HG03571 (cell line): Measurements from ENCODE around the gene CCHCR1.

Source experiments
- ATAC-seq: cut with Tn5 transposase; IDR thresholded peaks from one replicate; pipeline ENCODE4 v1.9.1; 2021; ENCODE audit not compliant: unreplicated experiment

Gene CCHCR1

GRCh38 chr6:31112478-31112877 is 45.1 kb downstream of the CCHCR1 start, which contains the start of gene C6orf15:
Gene C6orf15 (minus strand): TSS chr6:31112575. CDS start chr6:31112555, 20 bp downstream.
- no peak for ATAC-seq

- no peak for ATAC-seq
Measured at GRCh38 chr6:31111712-31112111, 45.9 kb downstream of the CCHCR1 start.

- no peak for ATAC-seq
Measured at GRCh38 chr6:31110825-31111582, 46.6 kb downstream of the CCHCR1 start.

- no peak for ATAC-seq
Measured at GRCh38 chr6:31107052-31107451, 50.5 kb downstream of the CCHCR1 start.

- ATAC-seq, result no peak
Measured at GRCh38 chr6:31103136-31103535, 54.5 kb downstream of the CCHCR1 start.

- ATAC-seq, result no peak
Measured at GRCh38 chr6:31098449-31098938, 59.1 kb downstream of the CCHCR1 start.

- ATAC-seq, result no peak
Measured at GRCh38 chr6:31096656-31097055, 60.9 kb downstream of the CCHCR1 start.

- ATAC-seq, result no peak
Measured at GRCh38 chr6:31096215-31096614, 61.4 kb downstream of the CCHCR1 start.

- no peak for ATAC-seq
Measured at GRCh38 chr6:31094389-31094881, 63.2 kb downstream of the CCHCR1 start.

- no peak for ATAC-seq
Measured at GRCh38 chr6:31092769-31093505, 64.7 kb downstream of the CCHCR1 start.
